ENCODE results near the gene MUC6.

The MUC6 gene

GRCh38 chr11:1040428-1041148 is 4.1 kb upstream of the MUC6 start:
- Histone ChIP-seq H3K9me3 (ENCODE audit: severe bottlenecking) (no peaks in the 10 kb centered on the region), H3K27me3 (ENCODE audit: insufficient read depth, poor library complexity, severe bottlenecking) (no peaks in the 10 kb centered on the region), H3K27ac (ENCODE audit: poor library complexity, severe bottlenecking) (no peak overlapping the region), H3K4me3 (ENCODE audit: severe bottlenecking) (no peak overlapping the region), H3K4me1 (ENCODE audit: insufficient read depth, poor library complexity, severe bottlenecking) (no peaks in the 10 kb centered on the region), H3K36me3 (ENCODE audit: low read depth) (no peaks in the 10 kb centered on the region)
- no peak for TF ChIP-seq CTCF (IDR thresholded peaks at IDR 0.05; ENCODE audit: poor library complexity, severe bottlenecking)
- DNase-seq (ENCODE audit: low spot score), result no peak
- ATAC-seq (ENCODE audit: low read depth), result no peak

- Histone ChIP-seq H3K27ac (ENCODE audit: poor library complexity, severe bottlenecking) (no peak overlapping the region), H3K36me3 (ENCODE audit: low read depth) (no peaks in the 10 kb centered on the region), H3K4me3 (ENCODE audit: severe bottlenecking) (no peak overlapping the region), H3K27me3 (ENCODE audit: insufficient read depth, poor library complexity, severe bottlenecking) (no peaks in the 10 kb centered on the region), H3K4me1 (ENCODE audit: insufficient read depth, poor library complexity, severe bottlenecking) (no peaks in the 10 kb centered on the region), H3K9me3 (ENCODE audit: severe bottlenecking) (no peaks in the 10 kb centered on the region)
- no peak for TF ChIP-seq CTCF (IDR thresholded peaks at IDR 0.05; ENCODE audit: poor library complexity, severe bottlenecking)
- DNase-seq (ENCODE audit: low spot score) (no peak), ATAC-seq (ENCODE audit: low read depth) (peak; percentile 27; the same call in 2 of the 3 replicates)
Measured at GRCh38 chr11:1039481-1040427, 3.2 kb upstream of the MUC6 start.

- no peaks in the 10 kb centered on the region for H3K4me1 ChIP-seq (ENCODE audit: insufficient read depth, poor library complexity, severe bottlenecking)
- no peak overlapping the region for H3K4me3 ChIP-seq (ENCODE audit: severe bottlenecking)
- no peaks in the 10 kb centered on the region for H3K36me3 ChIP-seq (ENCODE audit: low read depth)
- TF ChIP-seq CTCF (IDR thresholded peaks at IDR 0.05; ENCODE audit: poor library complexity, severe bottlenecking), result no peak
- ATAC-seq (ENCODE audit: low read depth), result no peak
- H3K27ac ChIP-seq (ENCODE audit: poor library complexity, severe bottlenecking), result no peak overlapping the region
- H3K9me3 ChIP-seq (ENCODE audit: severe bottlenecking), result no peaks in the 10 kb centered on the region
- H3K27me3 ChIP-seq (ENCODE audit: insufficient read depth, poor library complexity, severe bottlenecking), result no peaks in the 10 kb centered on the region
- no peak for DNase-seq (ENCODE audit: low spot score)
Measured at GRCh38 chr11:1038921-1039320, 2.4 kb upstream of the MUC6 start.

- ATAC-seq (ENCODE audit: low read depth) (no peak), DNase-seq (ENCODE audit: low spot score) (no peak)
- Histone ChIP-seq H3K4me1 (ENCODE audit: insufficient read depth, poor library complexity, severe bottlenecking) (no peaks in the 10 kb centered on the region), H3K9me3 (ENCODE audit: severe bottlenecking) (no peaks in the 10 kb centered on the region), H3K4me3 (ENCODE audit: severe bottlenecking) (no peak overlapping the region), H3K27me3 (ENCODE audit: insufficient read depth, poor library complexity, severe bottlenecking) (no peaks in the 10 kb centered on the region), H3K36me3 (ENCODE audit: low read depth) (no peaks in the 10 kb centered on the region), H3K27ac (ENCODE audit: poor library complexity, severe bottlenecking) (no peak overlapping the region)
- TF ChIP-seq CTCF (IDR thresholded peaks at IDR 0.05; ENCODE audit: poor library complexity, severe bottlenecking), result no peak
Measured at GRCh38 chr11:1038361-1038760, 1.8 kb upstream of the MUC6 start.

Measured in RWPE2 (cell line).